ENCODE data around the gene CLDN5.
"Not testable (repeated sequence)": the region's sequence is repeated elsewhere in the genome, so short reads cannot be mapped to it uniquely, and the experiment has no call there.

Gene CLDN5

GRCh38 chr22:19550382-19550781, 26.2 kb upstream of the CLDN5 start:
- H3K79me2 ChIP-seq (ENCODE audit: insufficient read depth, low read length): no peaks in the 10 kb centered on the region
- no peak for ATAC-seq (ENCODE audit: insufficient read depth, low read depth)
- no peaks in the 10 kb centered on the region for H3K4me1 ChIP-seq (ENCODE audit: insufficient read depth, low read length)
- no peak for TF ChIP-seq EZH2 (IDR thresholded peaks at IDR 0.05; ENCODE audit: borderline replicate concordance, low read depth, low read length, severe bottlenecking)
- no peak for TF ChIP-seq CTCF (IDR thresholded peaks at IDR 0.05; ENCODE audit: borderline replicate concordance, extremely low read depth, low read length, poor library complexity, severe bottlenecking)
- no peak overlapping the region for H3K27ac ChIP-seq (ENCODE audit: low read length)
- no peak overlapping the region for H3K4me2 ChIP-seq (ENCODE audit: insufficient read depth, low read length)
- H4K20me1 ChIP-seq (ENCODE audit: insufficient read depth, low read length): no peaks in the 10 kb centered on the region
- no peaks in the 10 kb centered on the region for H3K36me3 ChIP-seq (ENCODE audit: insufficient read depth, low read length)
- H3K9ac ChIP-seq (ENCODE audit: low read depth, low read length): no peak overlapping the region
- H3K9me3 ChIP-seq (ENCODE audit: insufficient read depth, low read length, severe bottlenecking): no peaks in the 10 kb centered on the region
- DNase-seq: no peak
- H3K27me3 ChIP-seq (ENCODE audit: insufficient read depth, low read length, poor library complexity): no peaks in the 10 kb centered on the region
- no peak overlapping the region for H3K4me3 ChIP-seq (ENCODE audit: low read depth in 1 of 2, low read length in 2 of 2)
- no peak overlapping the region for H2AFZ ChIP-seq (ENCODE audit: low read depth, low read length)

DNA sequence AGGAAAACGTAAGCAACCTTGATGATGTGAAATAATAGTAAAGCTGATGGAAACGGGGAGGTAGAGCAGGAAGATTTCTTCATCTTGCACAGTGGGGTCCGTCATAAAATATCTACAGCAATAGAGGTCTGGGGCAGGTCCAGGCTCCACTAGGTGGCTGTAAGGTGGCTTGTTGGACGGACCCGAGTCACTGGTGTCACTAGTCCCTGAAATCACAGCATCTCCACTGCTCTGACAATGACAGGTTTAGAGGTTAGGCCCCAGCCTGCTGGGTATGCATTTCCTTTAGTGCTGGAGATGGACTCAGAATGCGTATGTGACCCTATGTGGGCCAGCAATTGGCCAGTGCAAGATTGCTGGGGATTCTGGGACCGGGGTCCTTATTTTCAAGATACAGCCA, 25.2 kb upstream of the CLDN5 start:
- no peak overlapping the region for H3K4me3 ChIP-seq (ENCODE audit: low read depth in 1 of 2, low read length in 2 of 2)

GRCh38 chr22:19548964-19549363, 24.8 kb upstream of the CLDN5 start:
- Histone ChIP-seq H3K36me3 (ENCODE audit: insufficient read depth, low read length) (no peaks in the 10 kb centered on the region), H3K4me2 (ENCODE audit: insufficient read depth, low read length) (no peak overlapping the region), H3K4me3 (ENCODE audit: low read depth in 1 of 2, low read length in 2 of 2) (no peak overlapping the region), H3K9ac (ENCODE audit: low read depth, low read length) (no peak overlapping the region), H3K27ac (ENCODE audit: low read length) (no peak overlapping the region), H3K79me2 (ENCODE audit: insufficient read depth, low read length) (no peaks in the 10 kb centered on the region), H4K20me1 (ENCODE audit: insufficient read depth, low read length) (no peaks in the 10 kb centered on the region), H2AFZ (ENCODE audit: low read depth, low read length) (no peak overlapping the region), H3K27me3 (ENCODE audit: insufficient read depth, low read length, poor library complexity) (no peaks in the 10 kb centered on the region), H3K9me3 (ENCODE audit: insufficient read depth, low read length, severe bottlenecking) (no peaks in the 10 kb centered on the region), H3K4me1 (ENCODE audit: insufficient read depth, low read length) (no peaks in the 10 kb centered on the region)
- DNase-seq (no peak), ATAC-seq (ENCODE audit: insufficient read depth, low read depth) (no peak)
- TF ChIP-seq CTCF (IDR thresholded peaks at IDR 0.05; ENCODE audit: borderline replicate concordance, extremely low read depth, low read length, poor library complexity, severe bottlenecking) (no peak), EZH2 (IDR thresholded peaks at IDR 0.05; ENCODE audit: borderline replicate concordance, low read depth, low read length, severe bottlenecking) (no peak)

More for the DNA sequence above, 25.2 kb upstream of the CLDN5 start:
- Histone ChIP-seq H3K9ac (ENCODE audit: low read depth, low read length) (no peak overlapping the region), H3K27me3 (ENCODE audit: insufficient read depth, low read length, poor library complexity) (no peaks in the 10 kb centered on the region), H3K27ac (ENCODE audit: low read length) (no peak overlapping the region), H3K4me2 (ENCODE audit: insufficient read depth, low read length) (no peak overlapping the region), H4K20me1 (ENCODE audit: insufficient read depth, low read length) (no peaks in the 10 kb centered on the region), H3K9me3 (ENCODE audit: insufficient read depth, low read length, severe bottlenecking) (no peaks in the 10 kb centered on the region), H3K36me3 (ENCODE audit: insufficient read depth, low read length) (no peaks in the 10 kb centered on the region), H3K4me1 (ENCODE audit: insufficient read depth, low read length) (no peaks in the 10 kb centered on the region), H3K79me2 (ENCODE audit: insufficient read depth, low read length) (no peaks in the 10 kb centered on the region), H2AFZ (ENCODE audit: low read depth, low read length) (no peak overlapping the region)
- TF ChIP-seq EZH2 (IDR thresholded peaks at IDR 0.05; ENCODE audit: borderline replicate concordance, low read depth, low read length, severe bottlenecking) (no peak), CTCF (IDR thresholded peaks at IDR 0.05; ENCODE audit: borderline replicate concordance, extremely low read depth, low read length, poor library complexity, severe bottlenecking) (no peak)
- DNase-seq (no peak), ATAC-seq (ENCODE audit: insufficient read depth, low read depth) (no peak)

GRCh38 chr22:19548427-19548826, 24.2 kb upstream of the CLDN5 start:
- not testable (repeated sequence) for ATAC-seq (ENCODE audit: insufficient read depth, low read depth); H3K4me3 ChIP-seq (ENCODE audit: low read depth in 1 of 2, low read length in 2 of 2); H3K4me2 ChIP-seq (ENCODE audit: insufficient read depth, low read length); H3K36me3 ChIP-seq (ENCODE audit: insufficient read depth, low read length); H3K27me3 ChIP-seq (ENCODE audit: insufficient read depth, low read length, poor library complexity); H3K4me1 ChIP-seq (ENCODE audit: insufficient read depth, low read length); H4K20me1 ChIP-seq (ENCODE audit: insufficient read depth, low read length); H3K9me3 ChIP-seq (ENCODE audit: insufficient read depth, low read length, severe bottlenecking); H3K27ac ChIP-seq (ENCODE audit: low read length); H3K79me2 ChIP-seq (ENCODE audit: insufficient read depth, low read length); H2AFZ ChIP-seq (ENCODE audit: low read depth, low read length); DNase-seq; H3K9ac ChIP-seq (ENCODE audit: low read depth, low read length)

All from DND-41 (cell line).